ENCODE results near the gene C12orf42.

- TF ChIP-seq CTCF (IDR thresholded peaks at IDR 0.05): no peak
- no peak for TF ChIP-seq EZH2 (IDR thresholded peaks at IDR 0.05; ENCODE audit: borderline replicate concordance, insufficient read depth, low read depth, low read length, poor library complexity, severe bottlenecking)
Measured at GRCh38 chr12:103524238-103524875, 28.6 kb upstream of the C12orf42 start.
